ENCODE data around the gene FALEC. TPM values are rescaled to one million over a fixed set of nuclear protein-coding genes. Genes with fewer than 3 reads are reported as not detected.

FALEC gene
- total RNA-seq, 2 donors from 2014 or later = not detected

DNA sequence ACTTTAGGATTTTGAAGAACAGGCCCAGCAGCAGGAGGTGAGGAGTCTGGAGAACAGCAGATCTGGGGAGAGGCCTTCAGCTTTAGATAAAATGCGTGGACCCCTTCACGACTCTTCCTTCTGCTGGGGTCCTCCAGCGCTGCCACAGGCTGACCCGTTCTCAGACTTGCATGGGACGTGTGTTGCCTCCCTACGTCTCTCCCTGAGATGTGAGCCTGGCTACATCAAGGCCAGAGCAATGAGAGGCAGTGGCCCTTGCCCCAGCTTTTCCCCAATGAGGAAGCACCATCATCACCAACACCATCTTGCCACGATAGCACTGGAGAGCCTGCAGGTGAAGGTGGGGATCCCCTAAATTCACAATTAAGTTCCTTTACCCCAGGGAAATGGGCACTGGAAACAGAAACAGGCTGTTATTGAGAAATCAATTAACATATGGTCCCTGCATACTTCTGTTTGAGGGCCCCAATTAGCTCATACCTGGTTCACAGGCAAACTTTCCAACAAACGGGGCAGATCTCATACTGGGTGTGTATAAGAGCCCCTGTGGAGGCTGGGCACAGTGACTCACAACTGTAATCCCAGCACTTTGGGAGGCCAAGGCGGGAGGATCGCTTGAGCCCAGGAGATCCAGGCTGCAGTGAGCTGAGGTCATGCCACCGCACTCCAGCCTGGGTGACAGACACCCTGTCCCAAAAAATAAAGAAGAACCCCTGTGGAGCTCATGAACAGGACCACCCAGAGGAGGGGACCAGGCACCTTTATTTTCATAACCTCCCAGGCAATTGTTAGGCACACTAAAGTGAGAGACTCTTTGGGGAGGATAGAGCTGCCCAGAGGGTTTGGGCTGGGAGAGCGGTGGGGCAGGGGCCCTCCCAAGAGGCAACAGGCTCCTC, 21.5 kb downstream of the FALEC start:
- intact Hi-C loops (cut with DNase I) = loop anchor here in 1 of 2 donors (10.0 kb wide), 1 partner anchor 52 kb away; the partner anchor contains the start of gene TARS2
- peak; percentile 14 for DNase-seq (ENCODE audit: low spot score)

DNA sequence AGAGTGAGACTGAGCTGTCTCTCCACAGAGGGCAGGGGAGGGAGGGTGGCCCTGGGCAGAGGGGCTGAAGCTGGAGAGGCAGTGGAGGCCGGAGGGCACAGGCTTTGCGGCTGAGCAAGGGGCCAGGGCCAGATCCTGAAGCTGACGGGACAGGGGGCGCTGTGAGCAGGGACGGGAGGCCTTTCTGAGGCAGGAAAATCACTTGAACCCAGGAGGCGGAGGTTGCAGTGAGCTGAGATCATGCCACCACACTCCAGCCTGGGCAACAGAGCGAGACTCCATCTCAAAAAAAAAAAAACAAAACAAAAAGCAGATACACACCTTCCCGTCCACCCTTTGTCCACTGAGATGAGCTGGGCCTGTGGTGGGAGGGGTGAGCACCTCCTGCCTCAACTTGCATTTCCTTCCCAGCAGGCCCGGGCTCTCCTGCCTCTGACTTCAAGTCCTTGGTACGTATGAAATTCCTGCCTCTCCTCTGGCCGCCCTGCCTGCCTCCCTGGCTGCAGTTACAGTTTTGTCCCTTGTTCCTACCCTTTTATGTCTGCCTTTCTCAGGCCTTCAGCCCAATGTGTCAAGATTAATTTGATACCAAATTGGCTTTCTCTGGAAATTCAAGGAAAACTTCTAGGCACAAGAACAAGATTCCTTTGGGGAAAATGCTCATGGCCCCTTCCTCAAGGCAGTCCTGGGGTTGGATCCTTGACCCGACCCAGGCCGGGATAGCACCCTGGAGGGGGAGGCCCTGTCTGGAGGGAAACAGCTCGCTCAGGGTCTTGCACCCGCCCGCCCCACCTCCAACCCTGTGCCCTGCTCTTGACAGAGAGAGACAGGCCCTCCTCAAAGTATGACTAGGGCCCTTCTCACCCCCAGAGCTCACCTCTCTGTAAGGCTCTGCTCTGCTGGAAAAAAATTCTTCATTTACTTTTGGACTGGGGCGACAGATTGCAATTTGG, 22.5 kb downstream of the FALEC start:
- intact Hi-C loops (cut with DNase I) = loop anchor here in 1 of 2 donors (10.0 kb wide), 1 partner anchor 53 kb away; the partner anchor contains the start of gene TARS2
- peak; percentile 87 for DNase-seq (ENCODE audit: low spot score)

DNA sequence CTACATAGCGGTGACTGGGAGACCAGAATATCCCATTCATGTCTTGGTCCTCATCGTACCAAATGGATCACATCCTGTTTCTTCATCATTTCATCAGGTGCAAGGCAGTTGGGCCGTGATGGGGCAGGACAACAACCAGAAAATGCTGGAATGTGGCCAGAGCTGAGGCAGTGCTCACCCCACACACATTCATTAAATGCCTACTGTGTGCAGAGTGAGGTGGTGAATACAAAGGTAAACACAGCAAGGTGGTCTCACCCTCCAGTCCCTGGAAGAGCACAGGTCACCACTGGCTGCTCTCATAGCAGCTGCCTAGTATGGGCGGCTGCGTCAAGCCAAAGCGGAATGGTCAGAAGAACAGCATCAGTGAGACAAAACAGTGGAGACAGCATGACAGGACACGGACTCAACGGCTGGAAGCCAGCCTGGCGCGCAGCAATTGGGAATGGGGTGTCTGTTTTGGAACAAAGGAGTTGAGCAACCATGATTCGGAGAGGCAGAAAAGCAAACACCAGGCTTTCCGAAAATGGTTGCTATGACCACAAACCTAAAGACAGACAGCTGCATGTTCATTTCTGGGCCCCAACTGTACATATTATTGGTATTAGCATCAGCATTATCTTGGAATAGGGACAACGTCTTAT, 28.1 kb downstream of the FALEC start:
- DNase-seq (ENCODE audit: low spot score) = peak; percentile 93
- intact Hi-C loops (cut with DNase I) = no loop called here

DNA sequence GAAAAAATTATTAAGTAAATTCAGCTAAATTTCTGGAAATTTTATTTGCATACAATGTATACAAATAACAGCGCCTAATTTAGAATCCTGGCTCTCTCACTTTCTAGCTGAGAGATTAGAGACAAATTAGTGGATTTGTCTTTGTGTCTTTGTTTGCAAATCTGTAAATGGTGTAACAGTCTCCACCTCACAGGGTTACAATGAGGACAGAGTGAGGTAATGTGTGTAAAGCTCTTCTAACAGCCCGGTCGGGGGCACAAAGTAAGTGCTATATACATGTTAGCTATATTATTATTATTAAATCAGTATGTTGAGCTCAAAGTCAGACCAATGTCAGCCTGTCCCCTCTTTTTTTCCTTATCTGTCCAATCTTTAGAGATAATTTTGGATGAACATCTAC, 28.7 kb downstream of the FALEC start:
- no peak for DNase-seq (ENCODE audit: low spot score)
- intact Hi-C loops (cut with DNase I) = no loop called here

DNA sequence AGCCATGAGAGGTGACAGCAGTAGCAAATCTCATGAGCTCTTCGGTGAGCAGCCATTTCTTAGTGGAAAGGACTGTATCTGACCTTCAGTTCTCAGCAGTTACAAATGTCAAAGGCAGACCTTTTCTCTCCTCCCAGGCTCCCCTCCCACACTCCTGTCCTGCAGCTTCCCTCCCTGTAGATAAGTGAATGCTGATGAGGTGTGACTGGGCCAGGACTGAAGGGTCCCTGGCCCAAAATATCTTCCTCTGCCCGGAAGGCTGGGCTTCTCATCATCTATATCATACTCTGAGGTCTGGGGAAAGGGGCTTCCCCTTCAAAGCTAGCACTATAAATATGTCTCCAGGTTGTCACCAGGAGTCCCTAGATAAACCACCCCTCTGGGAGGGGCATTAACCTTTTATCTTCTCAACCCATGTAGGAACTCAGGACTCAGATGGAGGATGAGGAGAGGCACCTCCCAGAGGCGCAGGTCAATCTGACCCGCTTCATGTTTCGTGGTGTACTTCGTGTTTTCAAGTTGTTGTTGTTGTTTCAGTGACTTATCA, 30.0 kb downstream of the FALEC start:
- intact Hi-C loops (cut with DNase I) = no loop called here

DNA sequence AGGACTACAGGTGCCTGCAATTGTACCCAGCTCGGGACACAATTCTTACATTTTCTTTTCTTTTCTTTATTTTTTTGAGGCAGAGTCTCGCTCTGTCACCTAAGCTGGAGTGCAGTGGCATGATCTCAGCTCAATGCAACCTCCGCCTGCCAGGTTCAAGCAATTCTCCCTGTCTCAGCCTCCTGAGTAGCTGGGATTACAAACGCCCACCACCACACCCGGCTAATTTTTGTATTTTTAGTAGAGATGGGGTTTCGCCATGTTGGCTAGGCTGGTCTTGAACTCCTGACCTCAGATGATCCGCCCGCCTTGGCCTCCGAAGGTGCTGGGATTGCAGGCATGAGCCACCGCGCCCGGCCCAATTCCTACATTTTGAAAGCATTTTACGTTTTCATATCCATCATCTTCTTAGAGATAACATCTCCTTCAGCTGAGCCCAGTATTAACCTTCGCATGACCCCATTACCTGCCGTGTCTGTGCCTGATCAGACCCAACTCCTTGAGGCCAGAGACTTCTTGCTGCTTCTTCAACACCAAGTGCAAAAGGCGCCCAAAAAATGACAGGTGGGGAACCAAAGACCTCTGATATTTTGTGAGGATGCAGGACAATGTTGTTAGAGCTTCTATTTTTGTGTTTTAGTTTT, 30.9 kb downstream of the FALEC start:
- intact Hi-C loops (cut with DNase I) = no loop called here
- DNase-seq (ENCODE audit: low spot score) = no peak

More for the DNA sequence above, 30.0 kb downstream of the FALEC start:
- no peak for DNase-seq (ENCODE audit: low spot score)

DNA sequence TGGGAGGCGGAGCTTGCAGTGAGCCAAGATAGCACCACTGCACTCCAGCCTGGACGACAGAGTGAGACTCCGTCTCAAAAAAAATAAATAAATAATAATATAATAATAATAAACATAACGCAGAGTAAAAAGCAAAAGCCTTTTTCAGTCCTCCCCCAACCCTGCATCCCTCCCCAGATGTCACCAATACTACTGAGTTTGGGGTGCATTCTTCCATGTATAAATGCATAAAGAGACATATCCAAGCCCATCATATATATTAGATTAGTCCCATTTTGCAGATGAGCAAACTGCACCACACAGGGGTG, 32.7 kb downstream of the FALEC start:
- intact Hi-C loops (cut with DNase I) = no loop called here
- DNase-seq (ENCODE audit: low spot score) = no peak

DNA sequence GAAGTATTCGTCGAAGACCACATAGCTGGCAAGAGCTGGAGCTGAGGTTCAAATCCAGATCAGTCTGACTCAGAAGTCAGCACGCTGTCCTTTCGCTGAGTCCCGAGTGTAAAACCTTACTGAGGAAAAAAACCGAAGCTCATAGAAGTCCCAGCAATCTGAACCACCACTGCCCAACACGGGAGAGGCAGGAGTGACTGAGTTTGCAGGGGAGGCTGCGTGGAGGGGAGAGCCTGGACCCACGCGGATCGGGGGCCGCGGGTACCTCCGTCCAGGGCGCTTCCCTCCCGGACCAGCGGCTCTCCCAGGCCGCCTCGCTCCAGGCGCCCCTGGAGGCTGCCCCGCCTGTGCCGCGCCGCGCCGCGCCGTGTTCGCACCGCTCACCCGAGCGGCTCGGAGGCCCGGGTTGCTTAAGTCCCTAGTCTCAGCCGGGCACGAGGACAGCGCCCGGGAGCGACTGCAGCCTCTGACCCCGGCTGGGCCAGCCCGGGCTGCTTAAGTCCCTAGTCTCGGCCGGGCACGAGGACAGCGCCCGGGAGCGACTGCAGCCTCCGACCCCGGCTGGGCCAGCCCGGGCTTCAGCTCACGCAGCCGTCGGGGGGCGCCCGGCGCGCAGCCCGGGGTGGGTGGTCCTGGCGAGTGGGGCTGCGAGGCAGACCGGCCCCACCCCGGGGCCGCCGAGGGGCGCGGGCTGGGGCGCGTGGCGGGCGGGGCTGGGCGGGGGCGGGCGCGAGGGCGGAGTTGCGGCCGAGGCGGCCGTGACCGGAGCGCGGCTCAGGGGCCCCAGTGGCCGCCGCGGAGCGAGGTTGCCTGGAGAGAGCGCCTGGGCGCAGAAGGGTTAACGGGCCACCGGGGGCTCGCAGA, 33.3 kb downstream of the FALEC start, which contains the start of gene ADAMTSL4:
Gene ADAMTSL4 (plus strand): TSS at position 777 of the 864 bp plus-strand sequence. CDS start 2,881 bp downstream, outside the sequence.
- DNase-seq (ENCODE audit: low spot score) = peak; percentile 92

DNA sequence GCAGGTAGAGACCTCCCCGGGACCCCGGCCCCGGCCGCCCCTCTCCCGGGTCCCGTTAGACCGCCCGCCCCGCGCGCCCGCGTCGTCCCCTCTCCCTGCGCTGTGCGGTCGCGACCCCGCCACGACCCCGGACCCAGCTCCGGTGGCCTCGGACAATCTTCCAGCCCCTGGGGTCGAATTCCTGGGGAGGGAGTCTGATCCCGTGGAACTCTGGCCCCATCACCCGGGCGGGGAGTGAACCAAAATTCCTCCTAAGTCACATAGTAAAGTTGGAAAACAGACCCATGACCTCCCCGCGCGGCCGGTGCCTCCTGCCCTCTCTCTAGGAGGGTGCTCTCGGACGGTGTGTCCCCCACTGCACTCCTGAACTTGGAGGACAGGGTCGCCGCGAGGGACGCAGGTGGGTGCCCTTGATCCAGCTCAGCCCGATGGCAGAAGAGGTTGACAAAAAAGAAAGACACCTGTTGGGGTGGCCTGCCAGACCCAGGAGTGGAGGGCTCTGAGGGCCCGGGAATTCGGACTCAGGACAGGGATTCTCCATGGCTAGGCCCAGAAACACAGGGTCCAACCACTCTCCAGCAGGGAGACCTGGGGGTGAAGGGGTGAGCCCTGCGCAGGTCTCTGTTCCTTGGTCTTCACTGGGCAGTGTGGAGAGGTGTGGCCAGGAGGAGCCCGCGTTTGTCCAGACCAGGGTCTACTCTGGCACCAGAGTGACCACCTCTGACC, 34.1 kb downstream of the FALEC start:
- peak; percentile 91 for DNase-seq (ENCODE audit: low spot score)
- intact Hi-C loops (cut with DNase I) = loop anchor here in 1 of 2 donors (10.0 kb wide), 1 partner anchor 85 kb away; no protein-coding TSS in a partner anchor

More for the DNA sequence above, 33.3 kb downstream of the FALEC start, which contains the start of gene ADAMTSL4:
- intact Hi-C loops (cut with DNase I) = no loop called here

DNA sequence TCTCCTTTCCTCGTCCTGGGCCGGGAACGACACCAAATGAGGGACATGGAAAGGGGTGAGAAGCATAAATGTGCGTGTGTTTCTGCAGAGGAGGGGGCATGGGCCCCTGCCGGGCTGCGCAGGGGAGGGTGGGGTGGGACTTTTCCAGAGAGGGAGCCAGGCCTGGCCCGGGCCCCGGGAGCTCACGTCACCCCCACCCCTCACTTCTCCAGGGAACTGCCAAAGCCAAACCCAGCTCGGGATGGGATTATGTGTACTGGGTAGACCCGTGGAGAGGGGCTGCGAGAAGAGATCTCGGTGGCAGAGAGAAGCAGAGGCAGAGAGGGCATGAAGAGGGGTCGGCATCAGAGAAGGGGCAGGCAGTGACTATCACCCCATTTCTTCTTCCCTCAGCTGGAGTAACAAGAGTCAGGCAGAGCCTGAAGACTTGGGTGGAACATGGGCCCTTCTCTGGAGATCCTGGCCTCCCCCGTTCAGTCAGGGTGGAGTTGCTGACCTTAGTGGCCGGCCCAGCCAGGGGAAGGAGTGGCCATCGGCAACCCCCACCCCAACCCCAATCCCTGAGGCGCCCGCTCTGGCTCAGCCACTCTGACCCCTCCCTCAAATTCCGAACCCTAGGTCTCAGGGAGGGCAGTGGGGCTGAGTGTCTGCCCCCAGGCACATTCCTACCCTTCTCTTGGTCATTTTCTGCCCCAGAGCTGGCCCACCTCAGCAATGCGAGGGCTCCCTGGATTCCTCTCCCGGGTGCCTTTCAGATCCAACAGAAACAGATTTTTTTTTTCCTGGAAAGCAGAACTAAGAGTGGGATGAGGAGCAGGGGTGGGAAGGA, 34.9 kb downstream of the FALEC start:
- intact Hi-C loops (cut with DNase I) = loop anchor here in 1 of 2 donors (10.0 kb wide), 1 partner anchor 86 kb away; no protein-coding TSS in a partner anchor

DNA sequence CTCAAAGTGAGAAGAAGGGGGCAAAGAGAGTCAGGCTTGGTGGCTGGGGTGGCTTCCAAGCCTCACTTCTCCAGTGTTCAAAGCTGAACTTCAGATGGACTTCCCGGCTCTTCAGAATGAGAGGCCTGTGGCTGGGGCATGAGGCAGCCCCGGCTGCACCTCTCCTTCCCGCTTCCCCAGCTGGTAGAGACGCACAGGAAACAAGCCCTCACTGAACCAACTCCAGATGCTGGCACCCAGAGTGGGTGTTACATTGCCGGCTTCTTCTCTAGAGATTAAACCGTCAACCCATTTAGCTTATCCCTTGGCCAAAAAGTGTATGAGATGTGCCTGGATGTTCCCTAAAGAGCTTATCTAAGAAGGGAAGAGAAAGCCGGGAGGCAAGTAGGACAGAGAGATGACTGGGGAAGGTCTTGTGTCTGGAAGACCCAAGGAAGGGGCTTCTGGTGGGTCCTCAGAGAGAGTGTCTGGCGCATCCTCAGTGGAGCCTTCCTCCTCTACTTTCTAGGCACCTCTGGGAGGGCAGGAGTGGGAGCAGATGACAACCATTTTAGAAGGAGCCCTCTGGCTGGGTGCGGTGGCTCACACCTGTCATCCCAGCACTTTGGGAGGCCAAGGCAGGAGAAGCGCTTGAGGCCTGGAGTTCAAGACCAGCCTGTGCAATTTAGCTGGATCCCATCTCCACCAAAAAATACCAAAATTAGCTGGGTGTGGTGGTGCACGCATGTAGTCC, 35.7 kb downstream of the FALEC start:
- DNase-seq (ENCODE audit: low spot score) = peak; percentile 82
- intact Hi-C loops (cut with DNase I) = loop anchor here in 1 of 2 donors (10.0 kb wide), 1 partner anchor 86 kb away; no protein-coding TSS in a partner anchor

More for the DNA sequence above, 34.9 kb downstream of the FALEC start:
- peak; percentile 91 for DNase-seq (ENCODE audit: low spot score)

DNA sequence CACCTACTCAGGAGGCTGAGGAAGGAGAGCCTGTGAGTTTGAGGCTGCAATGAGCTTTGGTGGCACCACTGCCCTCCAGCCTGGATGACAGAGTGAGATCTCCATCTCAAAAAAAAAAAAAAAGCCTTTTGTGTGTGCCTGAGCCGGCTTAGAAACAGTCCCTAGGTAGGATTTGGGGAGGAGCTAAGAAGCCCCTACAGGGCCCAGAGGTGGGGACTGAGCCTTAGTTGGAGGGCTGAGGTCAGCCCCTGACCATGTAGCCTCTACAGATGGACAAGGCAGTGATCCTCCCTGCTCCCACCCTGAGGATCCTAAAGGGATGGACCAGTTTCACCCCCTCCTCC, 36.2 kb downstream of the FALEC start:
- no peak for DNase-seq (ENCODE audit: low spot score)
- intact Hi-C loops (cut with DNase I) = loop anchor here in 1 of 2 donors (10.0 kb wide), 1 partner anchor 87 kb away; no protein-coding TSS in a partner anchor

DNA sequence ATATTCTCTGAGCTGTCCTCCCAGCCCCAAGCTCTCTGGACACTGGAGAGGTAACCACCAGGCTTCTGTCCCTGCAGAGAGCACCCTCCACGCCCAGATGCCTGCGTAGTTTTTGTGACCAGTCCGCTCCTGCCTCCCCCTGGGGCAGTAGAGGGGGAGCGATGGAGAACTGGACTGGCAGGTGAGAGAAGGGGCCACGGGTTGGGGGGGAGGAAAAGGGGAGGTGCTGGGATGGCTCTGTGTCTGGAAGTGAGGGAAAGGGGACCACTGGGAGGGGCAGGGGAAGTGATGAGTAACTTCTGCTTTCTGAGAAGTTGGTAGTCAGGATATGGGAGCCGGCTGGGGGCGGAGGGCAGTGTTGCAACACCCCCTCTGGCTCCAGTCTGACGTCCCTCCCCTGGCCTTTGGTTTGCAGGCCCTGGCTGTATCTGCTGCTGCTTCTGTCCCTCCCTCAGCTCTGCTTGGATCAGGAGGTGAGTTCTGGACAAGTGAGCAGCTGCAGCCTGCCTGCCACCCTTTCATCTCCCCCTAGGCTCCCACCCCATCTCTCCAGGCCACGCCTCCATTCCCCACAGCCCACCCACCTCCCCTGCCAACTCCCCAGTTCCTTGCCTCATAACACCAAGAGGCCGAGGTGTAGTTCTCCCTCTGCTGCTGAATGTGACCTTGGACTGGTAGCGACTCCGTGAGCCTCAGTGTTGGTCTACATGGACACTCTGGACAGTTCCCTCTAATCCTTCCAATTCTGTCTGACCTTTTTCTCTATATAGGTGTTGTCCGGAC, 36.8 kb downstream of the FALEC start:
- DNase-seq (ENCODE audit: low spot score) = peak; percentile 97
- intact Hi-C loops (cut with DNase I) = loop anchor here in 1 of 2 donors (10.0 kb wide), 1 partner anchor 88 kb away; no protein-coding TSS in a partner anchor

DNA sequence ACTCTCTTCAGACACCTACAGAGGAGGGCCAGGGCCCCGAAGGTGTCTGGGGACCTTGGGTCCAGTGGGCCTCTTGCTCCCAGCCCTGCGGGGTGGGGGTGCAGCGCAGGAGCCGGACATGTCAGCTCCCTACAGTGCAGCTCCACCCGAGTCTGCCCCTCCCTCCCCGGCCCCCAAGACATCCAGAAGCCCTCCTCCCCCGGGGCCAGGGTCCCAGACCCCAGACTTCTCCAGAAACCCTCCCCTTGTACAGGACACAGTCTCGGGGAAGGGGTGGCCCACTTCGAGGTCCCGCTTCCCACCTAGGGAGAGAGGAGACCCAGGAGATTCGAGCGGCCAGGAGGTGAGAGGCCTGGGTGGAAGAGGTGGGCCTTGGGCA, 37.3 kb downstream of the FALEC start:
- DNase-seq (ENCODE audit: low spot score) = peak; percentile 83
- intact Hi-C loops (cut with DNase I) = loop anchor here in 1 of 2 donors (10.0 kb wide), 1 partner anchor 88 kb away; no protein-coding TSS in a partner anchor

Data from posterior vena cava (tissue), 2 donors.